Measurements from ENCODE around the gene ALPK1.

DNA sequence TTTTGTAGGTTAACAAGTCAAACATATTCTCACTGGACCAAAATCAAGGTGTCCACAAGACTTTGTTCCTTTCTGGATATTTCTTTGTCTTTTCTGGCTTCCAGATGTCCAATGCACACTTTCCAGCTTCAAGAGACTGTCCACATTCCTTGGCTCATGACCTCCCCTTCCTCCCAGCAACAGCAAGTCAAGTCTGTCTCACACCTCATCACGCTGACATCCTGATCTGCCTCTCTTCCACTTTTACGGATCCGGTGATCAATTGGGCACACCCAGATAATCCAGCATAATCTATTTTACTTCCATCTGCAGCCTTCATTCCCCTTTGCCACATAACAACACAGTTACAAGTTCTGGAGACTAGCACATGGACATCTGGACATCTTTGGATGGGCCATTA lies 21.1 kb upstream of the ALPK1 start:
- TF ChIP-seq, protein P1, sequence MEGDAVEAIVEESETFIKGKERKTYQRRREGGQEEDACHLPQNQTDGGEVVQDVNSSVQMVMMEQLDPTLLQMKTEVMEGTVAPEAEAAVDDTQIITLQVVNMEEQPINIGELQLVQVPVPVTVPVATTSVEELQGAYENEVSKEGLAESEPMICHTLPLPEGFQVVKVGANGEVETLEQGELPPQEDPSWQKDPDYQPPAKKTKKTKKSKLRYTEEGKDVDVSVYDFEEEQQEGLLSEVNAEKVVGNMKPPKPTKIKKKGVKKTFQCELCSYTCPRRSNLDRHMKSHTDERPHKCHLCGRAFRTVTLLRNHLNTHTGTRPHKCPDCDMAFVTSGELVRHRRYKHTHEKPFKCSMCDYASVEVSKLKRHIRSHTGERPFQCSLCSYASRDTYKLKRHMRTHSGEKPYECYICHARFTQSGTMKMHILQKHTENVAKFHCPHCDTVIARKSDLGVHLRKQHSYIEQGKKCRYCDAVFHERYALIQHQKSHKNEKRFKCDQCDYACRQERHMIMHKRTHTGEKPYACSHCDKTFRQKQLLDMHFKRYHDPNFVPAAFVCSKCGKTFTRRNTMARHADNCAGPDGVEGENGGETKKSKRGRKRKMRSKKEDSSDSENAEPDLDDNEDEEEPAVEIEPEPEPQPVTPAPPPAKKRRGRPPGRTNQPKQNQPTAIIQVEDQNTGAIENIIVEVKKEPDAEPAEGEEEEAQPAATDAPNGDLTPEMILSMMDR (IDR thresholded peaks at IDR 0.05), result no peak
- no peak for TF ChIP-seq POLR2A (IDR thresholded peaks at IDR 0.05)
